G401 (cell line): ENCODE data around the gene SPATA31E1. TPM values are rescaled to one million over a fixed set of nuclear protein-coding genes. Genes with fewer than 3 reads are reported as not detected.
"Not testable (repeated sequence)": the region's sequence is repeated elsewhere in the genome, so short reads cannot be mapped to it uniquely, and the experiment has no call there.

Source experiments
- DNase-seq: peaks from one replicate; pipeline ENCODE4 v3.0.0-alpha.2; 2015; ENCODE audit warnings: low spot score
- in situ Hi-C: cut with HindIII; loops from 2 replicates; pipeline ENCODE4 v1.10.0; 2016; ENCODE audit warnings: low sequenced_read_pairs, mixed read lengths
- total RNA-seq: library from RNA; depleted of rRNA; stranded (reverse); fragments of >200 nt; shearing (Covaris generic); gene quantifications from 2 replicates; pipeline ENCODE4 v1.2.3, GENCODE V29; 2014; rRNA removed

The SPATA31E1 gene
- total RNA-seq, 1 experiment from 2014 or later = not detected

- in situ Hi-C loops = no loop called here
- no peak for DNase-seq
Measured at GRCh38 chr9:87909310-87910041, 26.8 kb downstream of the SPATA31E1 start.

- DNase-seq = no peak
- in situ Hi-C loops = no loop called here
Measured at GRCh38 chr9:87910821-87911220, 28.1 kb downstream of the SPATA31E1 start.

GRCh38 chr9:87917662-87918061 lies 35.0 kb downstream of the SPATA31E1 start, which contains the start of gene SPATA31C1:
SPATA31C1 (plus strand) TSS chr9:87917962.
- in situ Hi-C loops, DNase-seq: not testable (repeated sequence)

- in situ Hi-C loops, DNase-seq: not testable (repeated sequence)
Measured at GRCh38 chr9:87919013-87919412, 36.3 kb downstream of the SPATA31E1 start.

GRCh38 chr9:87921561-87921960 lies 38.9 kb downstream of the SPATA31E1 start:
- DNase-seq, in situ Hi-C loops: not testable (repeated sequence)

- in situ Hi-C loops, DNase-seq: not testable (repeated sequence)
Measured at GRCh38 chr9:87923012-87923411, 40.3 kb downstream of the SPATA31E1 start.

GRCh38 chr9:87924851-87925250 lies 42.2 kb downstream of the SPATA31E1 start:
- DNase-seq, in situ Hi-C loops: not testable (repeated sequence)

- in situ Hi-C loops, DNase-seq: not testable (repeated sequence)
Measured at GRCh38 chr9:87929152-87929551, 46.5 kb downstream of the SPATA31E1 start.

- in situ Hi-C loops, DNase-seq: not testable (repeated sequence)
Measured at GRCh38 chr9:87934444-87934843, 51.8 kb downstream of the SPATA31E1 start.

GRCh38 chr9:87937352-87937751 lies 54.7 kb downstream of the SPATA31E1 start:
- in situ Hi-C loops, DNase-seq: not testable (repeated sequence)

GRCh38 chr9:87937918-87938317 lies 55.2 kb downstream of the SPATA31E1 start:
- in situ Hi-C loops, DNase-seq: not testable (repeated sequence)

GRCh38 chr9:87938336-87938735 lies 55.7 kb downstream of the SPATA31E1 start:
- DNase-seq, in situ Hi-C loops: not testable (repeated sequence)

Other genes with a start within 250 kb of the SPATA31E1 start
- 38.6 and 52.7 TPM in 2 replicates for gene CTSL, start 156.8 kb upstream of the SPATA31E1 start, total RNA-seq
- not detected in 2 replicates for gene SPATA31C1, start 35.1 kb downstream of the SPATA31E1 start, total RNA-seq
- 6.7 and 13.8 TPM in 2 replicates for gene CDK20, start 91.7 kb downstream of the SPATA31E1 start, total RNA-seq